GM12878 (cell line): ENCODE measurements around the gene SHANK1. TPM values are rescaled to one million over a fixed set of nuclear protein-coding genes. Genes with fewer than 3 reads are reported as not detected.

ENCODE experiments used
- ATAC-seq: fragments of 200-7000 bp; cut with Tn5 transposase; 3 replicates; pipeline ENCODE4 v1.9.1; 2020; ENCODE audit warnings: mild to moderate bottlenecking, moderate library complexity
- BruUV-seq: library from RNA; stranded (reverse); fragments of 400-500 nt; replicated peaks from 2 replicates; lab custom pipeline; 2021; lab: Mats Ljungman, UMichigan
- CTCF ChIA-PET: fragments of 300-600 bp; sonication (Branson Sonifier 250); formaldehyde crosslinking; extraction: SDS; loops from one replicate; lab custom pipeline; 2021; ENCODE audit warnings: inconsistent platforms; lab: Yijun Ruan, JAX
- POLR2A ChIA-PET: fragments of 350-600 bp; formaldehyde crosslinking; extraction: SDS; loops from one replicate; lab custom pipeline; 2021; ENCODE audit warnings: inconsistent platforms; lab: Charles Lee
- RAD21 ChIA-PET: fragments of 300-600 bp; sonication (Branson Sonifier 250); formaldehyde crosslinking; loops from one replicate; lab custom pipeline; 2023; ENCODE audit warnings: antibody characterized with exemption; ENCODE audit not compliant: unreplicated experiment; lab: Charles Lee
- SMC1A ChIA-PET: fragments of 300-600 bp; sonication (Branson Sonifier 250); formaldehyde crosslinking; loops from one replicate; lab custom pipeline; 2023; ENCODE audit not compliant: unreplicated experiment, uncharacterized antibody; lab: Charles Lee
- DNase-seq: peaks from one replicate; pipeline ENCODE4 v3.0.0-alpha.2; 2011; ENCODE audit warnings: low read depth, low spot score
- FAIRE-seq: peaks from 3 replicates; lab custom pipeline; 2011; peaks lifted over from hg19 to GRCh38; lab: Jason Lieb, UNC
- H2AFZ ChIP-seq: 2 replicates; pipeline ENCODE4 v1.6.0; 2011; ENCODE audit warnings: low read depth, low read length, control low read depth; ENCODE audit not compliant: control insufficient read depth
- H3K27ac ChIP-seq: 2 replicates; pipeline ENCODE4 v1.5.1; 2011; ENCODE audit warnings: control low read depth; ENCODE audit not compliant: control insufficient read depth, insufficient read depth
- H3K27me3 ChIP-seq, 2 experiments: replicated peaks in 1 of 2; 2 replicates each; pipeline versions ENCODE4 v1.6.0 to v1.6.1; 2011; ENCODE audit warnings: low read length in 1 of 2; ENCODE audit not compliant: control insufficient read depth in 2 of 2, insufficient read depth in 2 of 2
- H3K36me3 ChIP-seq, 2 experiments: 2 replicates each; pipeline ENCODE4 v1.5.1; 2011; ENCODE audit warnings: low read length in 1 of 2; ENCODE audit not compliant: control insufficient read depth in 2 of 2, insufficient read depth in 2 of 2
- H3K4me1 ChIP-seq: 2 replicates; pipeline ENCODE4 v1.6.1; 2011; ENCODE audit warnings: mild to moderate bottlenecking, low read length, moderate library complexity, mixed read lengths; ENCODE audit not compliant: control insufficient read depth, insufficient read depth
- H3K4me2 ChIP-seq: 2 replicates; pipeline ENCODE4 v1.6.0; 2011; ENCODE audit warnings: control low read depth; ENCODE audit not compliant: control insufficient read depth, insufficient read depth
- H3K4me3 ChIP-seq: fragments of 200-600 bp; sonication (generic); 2 replicates; pipeline ENCODE4 v1.5.1; 2016
- H3K79me2 ChIP-seq: 2 replicates; pipeline ENCODE4 v1.6.0; 2011; ENCODE audit warnings: low read length; ENCODE audit not compliant: control insufficient read depth, insufficient read depth
- H3K9ac ChIP-seq: 2 replicates; pipeline ENCODE4 v1.8.0; 2011; ENCODE audit warnings: low read length, control low read depth, mixed read lengths; ENCODE audit not compliant: control insufficient read depth, insufficient read depth
- H3K9me3 ChIP-seq: replicated peaks from 3 replicates; pipeline ENCODE4 v1.5.1; 2011; ENCODE audit warnings: mild to moderate bottlenecking, low read length; ENCODE audit not compliant: control insufficient read depth, insufficient read depth
- H4K20me1 ChIP-seq: 2 replicates; pipeline ENCODE4 v1.6.0; 2011; ENCODE audit not compliant: control insufficient read depth, insufficient read depth
- ATF7 ChIP-seq: fragments of 450-650 bp; IDR thresholded peaks from 2 replicates; pipeline ENCODE4 v1.6.1; 2016; ENCODE audit warnings: low read depth, mild to moderate bottlenecking
- BHLHE40 ChIP-seq, 2 experiments: fragments of 450-650 bp in 1 of 2; IDR thresholded peaks; 2 replicates each; pipeline ENCODE4 v1.6.1; 2011 to 2017; ENCODE audit warnings: low read depth in 2 of 2, borderline replicate concordance in 1 of 2, improper control_type of control experiment in 1 of 2, low read length in 1 of 2, mild to moderate bottlenecking in 1 of 2
- CBX5 ChIP-seq: sonication (generic); IDR thresholded peaks from 2 replicates; pipeline ENCODE4 v1.6.1; 2016; ENCODE audit warnings: low read depth, moderate library complexity, mild to moderate bottlenecking, inconsistent platforms
- IKZF1 ChIP-seq: fragments of 450-650 bp; conservative IDR thresholded peaks from 2 replicates; pipeline ENCODE4 v1.6.1; 2017; ENCODE audit warnings: antibody characterized with exemption, mild to moderate bottlenecking
- KDM1A ChIP-seq: fragments of 200-600 bp; sonication (generic); IDR thresholded peaks from 2 replicates; pipeline ENCODE4 v1.6.1; 2016; ENCODE audit warnings: borderline replicate concordance
- KLF5 ChIP-seq: fragments of 450-650 bp; IDR thresholded peaks from 2 replicates; pipeline ENCODE4 v1.6.1; 2014; ENCODE audit warnings: mild to moderate bottlenecking; ENCODE audit not compliant: partially characterized antibody
- RBBP5 ChIP-seq: fragments of 200-600 bp; sonication (generic); conservative IDR thresholded peaks from 2 replicates; pipeline ENCODE4 v1.6.1; 2016
- RUNX3 ChIP-seq: IDR thresholded peaks from 2 replicates; pipeline ENCODE4 v1.6.1; 2012; ENCODE audit warnings: low read length, inconsistent platforms
- SKIL ChIP-seq: fragments of 450-650 bp; IDR thresholded peaks from 2 replicates; pipeline ENCODE4 v1.6.1; 2017; ENCODE audit warnings: mild to moderate bottlenecking, low read depth, inconsistent platforms; ENCODE audit not compliant: poor library complexity, severe bottlenecking
- SMAD1 ChIP-seq: fragments of 450-650 bp; IDR thresholded peaks from 2 replicates; pipeline ENCODE4 v1.6.1; 2018; ENCODE audit warnings: mild to moderate bottlenecking, low read depth; ENCODE audit not compliant: partially characterized antibody
- SMAD5 ChIP-seq: IDR thresholded peaks from 2 replicates; pipeline ENCODE4 v1.6.1; 2016; ENCODE audit warnings: antibody characterized with exemption, low read depth
- ZNF592 ChIP-seq: fragments of 450-650 bp; IDR thresholded peaks from 2 replicates; pipeline ENCODE4 v1.6.1; 2017; ENCODE audit warnings: mild to moderate bottlenecking, moderate library complexity
- ZZZ3 ChIP-seq: IDR thresholded peaks from 2 replicates; pipeline ENCODE4 v1.6.1; 2011; ENCODE audit warnings: low read depth; ENCODE audit not compliant: control insufficient read depth, insufficient read length
- WGBS: methylation state at CpG from one replicate; pipeline ENCODE4 v1.1.6; 2016; ENCODE audit warnings: low lambda C conversion rate; ENCODE audit not compliant: insufficient replicate concordance, insufficient coverage; ENCODE audit errors: missing lambda C conversion rate; 5-methylcytosine and 5-hydroxymethylcytosine counted together
- in situ Hi-C: fragments of 300-500 bp; cut with MboI; formaldehyde crosslinking; loops from 9 replicates; pipeline ENCODE4 v1.14.3; 2018; ENCODE audit warnings: mixed read lengths
- intact Hi-C: fragments of 100-400 bp; cut with micrococcal nuclease; formaldehyde crosslinking; loops from one replicate; pipeline ENCODE4 v1.14.2; 2022; ENCODE audit not compliant: unreplicated experiment
- polyA plus RNA-seq, 11 experiments: library from polyadenylated mRNA; depleted of rRNA in 4 of 11; unstranded in 6 of 11; stranded (reverse) in 5 of 11; fragments of >200 nt; fragmentation: Nextera tagmentation in 4 of 11; fragmentation: Illumina TruSeq in 1 of 11; extraction: Ambion mirVana in 4 of 11; extraction: Trizol in 1 of 11; gene quantifications; 1 replicate in 1 of 11; 2 replicates in 10 of 11; pipeline versions ENCODE4 v1.2.1 to v1.2.3, GENCODE V29; 2011 to 2016; ENCODE audit warnings: inconsistent platforms in 2 of 11, missing spikeins in 2 of 11, low read depth in 1 of 11
- total RNA-seq, 4 experiments: library from RNA; depleted of rRNA in 3 of 4; stranded (reverse); fragments of >200 nt in 3 of 4; fragmentation: Illumina TruSeq in 1 of 4; extraction: Trizol in 1 of 4; gene quantifications; 2 replicates each; pipeline versions ENCODE4 v1.2.1 to v1.2.3, GENCODE V29; 2013 to 2021
- TF ChIP-seq, protein P1 (sequence below): fragments of 150-350 bp; IDR thresholded peaks from 2 replicates; pipeline ENCODE4 v1.6.1; 2016; ENCODE audit warnings: low read depth, low read length
- TF ChIP-seq, protein P2 (sequence below): IDR thresholded peaks from 2 replicates; pipeline ENCODE4 v1.6.1; 2011; ENCODE audit warnings: low read depth, mild to moderate bottlenecking, low read length, moderate library complexity, borderline replicate concordance; ENCODE audit errors: extremely low read depth

Gene SHANK1
- total and polyA plus RNA-seq, 10 of the 15 experiments (the other 5 are each of a cell fraction or from before 2014, with no cell fraction given), result not detected

GRCh38 chr19:50764409-50764808, 44.8 kb upstream of the SHANK1 start:
- no peak overlapping the region for H2AFZ ChIP-seq
- ChIA-PET SMC1A (no interaction called here), CTCF (interaction anchor here (0.6 kb wide), 1 partner anchor 105 kb away, joined by 3 read pairs; no protein-coding TSS in a partner anchor), POLR2A (no interaction called here), RAD21 (interaction anchor here (0.7 kb wide), 1 partner anchor 304 kb away, joined by 3 read pairs; no protein-coding TSS in a partner anchor)
- H3K9ac ChIP-seq, result no peak overlapping the region
- no peaks in the 10 kb centered on the region for H3K36me3 ChIP-seq
- 53% methylated on average over 7 of the region's 7 CpGs for WGBS
- no peaks in the 10 kb centered on the region for H3K4me1 ChIP-seq
- FAIRE-seq (no peak), DNase-seq (no peak), ATAC-seq (no peak)
- H3K4me3 ChIP-seq, result no peak overlapping the region
- in situ Hi-C loops (no loop called here), intact Hi-C loops (no loop called here)
- no peaks in the 10 kb centered on the region; the same call in 2 of the 3 replicates for H3K9me3 ChIP-seq
- H3K27ac ChIP-seq, result no peak overlapping the region
- no peak overlapping the region for H3K4me2 ChIP-seq
- H4K20me1 ChIP-seq, result no peaks in the 10 kb centered on the region
- H3K79me2 ChIP-seq, result no peaks in the 10 kb centered on the region
- BruUV-seq, result no TSS peak
- no peaks in the 10 kb centered on the region for H3K27me3 ChIP-seq
- TF ChIP-seq RUNX3, result no peak
- no peak for TF ChIP-seq BHLHE40 (IDR thresholded peaks at IDR 0.05; ENCODE audit: borderline replicate concordance in 1 of 2, low read depth in 2 of 2, low read length in 1 of 2)
- TF ChIP-seq ATF7, result no peak
- TF ChIP-seq RBBP5, result no peak
- TF ChIP-seq, protein P1, sequence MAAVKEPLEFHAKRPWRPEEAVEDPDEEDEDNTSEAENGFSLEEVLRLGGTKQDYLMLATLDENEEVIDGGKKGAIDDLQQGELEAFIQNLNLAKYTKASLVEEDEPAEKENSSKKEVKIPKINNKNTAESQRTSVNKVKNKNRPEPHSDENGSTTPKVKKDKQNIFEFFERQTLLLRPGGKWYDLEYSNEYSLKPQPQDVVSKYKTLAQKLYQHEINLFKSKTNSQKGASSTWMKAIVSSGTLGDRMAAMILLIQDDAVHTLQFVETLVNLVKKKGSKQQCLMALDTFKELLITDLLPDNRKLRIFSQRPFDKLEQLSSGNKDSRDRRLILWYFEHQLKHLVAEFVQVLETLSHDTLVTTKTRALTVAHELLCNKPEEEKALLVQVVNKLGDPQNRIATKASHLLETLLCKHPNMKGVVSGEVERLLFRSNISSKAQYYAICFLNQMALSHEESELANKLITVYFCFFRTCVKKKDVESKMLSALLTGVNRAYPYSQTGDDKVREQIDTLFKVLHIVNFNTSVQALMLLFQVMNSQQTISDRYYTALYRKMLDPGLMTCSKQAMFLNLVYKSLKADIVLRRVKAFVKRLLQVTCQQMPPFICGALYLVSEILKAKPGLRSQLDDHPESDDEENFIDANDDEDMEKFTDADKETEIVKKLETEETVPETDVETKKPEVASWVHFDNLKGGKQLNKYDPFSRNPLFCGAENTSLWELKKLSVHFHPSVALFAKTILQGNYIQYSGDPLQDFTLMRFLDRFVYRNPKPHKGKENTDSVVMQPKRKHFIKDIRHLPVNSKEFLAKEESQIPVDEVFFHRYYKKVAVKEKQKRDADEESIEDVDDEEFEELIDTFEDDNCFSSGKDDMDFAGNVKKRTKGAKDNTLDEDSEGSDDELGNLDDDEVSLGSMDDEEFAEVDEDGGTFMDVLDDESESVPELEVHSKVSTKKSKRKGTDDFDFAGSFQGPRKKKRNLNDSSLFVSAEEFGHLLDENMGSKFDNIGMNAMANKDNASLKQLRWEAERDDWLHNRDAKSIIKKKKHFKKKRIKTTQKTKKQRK, result no peak
- TF ChIP-seq SMAD5, result no peak
- no peak for TF ChIP-seq ZZZ3
- TF ChIP-seq KLF5, result no peak
- no peak for TF ChIP-seq ZNF592
- no peak for TF ChIP-seq IKZF1
- TF ChIP-seq CBX5, result no peak
- no peak for TF ChIP-seq SKIL
- TF ChIP-seq KDM1A, result no peak
- TF ChIP-seq, protein P2, sequence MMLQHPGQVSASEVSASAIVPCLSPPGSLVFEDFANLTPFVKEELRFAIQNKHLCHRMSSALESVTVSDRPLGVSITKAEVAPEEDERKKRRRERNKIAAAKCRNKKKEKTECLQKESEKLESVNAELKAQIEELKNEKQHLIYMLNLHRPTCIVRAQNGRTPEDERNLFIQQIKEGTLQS, result no peak
- no peak for TF ChIP-seq SMAD1
